ENCODE measurements around the gene DTNBP1. TPM values are rescaled to one million over a fixed set of nuclear protein-coding genes. Genes with fewer than 3 reads are reported as not detected.

DTNBP1 gene
- total and polyA plus RNA-seq, 7 experiments from 2014 or later = 19.8 to 40.0 (median 27.4) TPM

DNA sequence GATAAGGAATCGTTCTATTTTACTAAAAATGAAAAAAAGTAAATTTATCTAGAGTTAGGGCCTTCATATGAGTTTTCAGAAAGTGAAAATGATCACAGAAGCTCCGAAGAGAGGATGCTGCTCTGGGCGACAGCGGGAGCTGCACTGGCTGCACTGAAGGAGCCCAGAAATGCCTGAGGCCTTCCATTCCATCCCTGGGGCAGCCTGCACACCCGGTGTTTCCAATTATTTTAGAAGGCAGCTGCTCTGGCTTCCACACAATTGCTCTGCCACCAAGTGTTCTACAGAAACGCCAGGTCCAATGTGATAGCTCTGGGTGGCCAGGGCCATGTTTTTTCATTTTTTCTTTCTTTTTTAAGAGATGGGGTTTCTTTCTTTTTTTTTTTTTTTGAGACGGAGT, 3.6 kb downstream of the DTNBP1 start:
- DNase-seq (no peak), ATAC-seq (no peak)
- Mint-ChIP-seq H3K9me3 (peaks cover 0 to 2% (median 0%) of the 10 kb centered on the region in 11 donors), H3K4me1 (peaks cover 25 to 66% (median 59%) of the 10 kb centered on the region in 7 donors), H3K36me3 (peaks cover 0 to 10% (median 8%) of the 10 kb centered on the region in 5 donors), H3K27ac (no peak overlapping the region), H3K27me3 (peaks cover 0 to 9% (median 0%) of the 10 kb centered on the region in 5 donors), H3K4me3 (peak overlapping the region in 1 of 10 donors; percentile 61)
- CTCF ChIA-PET = no interaction called here
- no peaks in the 10 kb centered on the region for H3K9me3 ChIP-seq (ENCODE audit: control insufficient read depth in 2 of 3, low read length in 3 of 3)
- peaks cover 0 to 8% (median 0%) of the 10 kb centered on the region in 3 experiments for H3K36me3 ChIP-seq (ENCODE audit: control insufficient read depth in 2 of 3, insufficient read depth in 3 of 3, low read length in 3 of 3)
- H3K4me1 ChIP-seq (ENCODE audit: control insufficient read depth in 2 of 2, insufficient read depth in 2 of 2, low read length in 2 of 2) = peaks cover 11 to 20% of the 10 kb centered on the region in 2 donors
- no peak overlapping the region for H3K27ac ChIP-seq (ENCODE audit: low read depth, low read length)
- intact Hi-C loops (cut with micrococcal nuclease) = no loop called here
- POLR2A ChIA-PET = interaction anchor here (0.7 kb wide), 1 partner anchor 499 kb away, joined by 3 read pairs; no protein-coding TSS in a partner anchor
- H3K27me3 ChIP-seq (ENCODE audit: control insufficient read depth in 2 of 2, insufficient read depth in 2 of 2, low read length in 2 of 2) = no peaks in the 10 kb centered on the region
- H3K4me3 ChIP-seq (ENCODE audit: low read length) = no peak overlapping the region

DNA sequence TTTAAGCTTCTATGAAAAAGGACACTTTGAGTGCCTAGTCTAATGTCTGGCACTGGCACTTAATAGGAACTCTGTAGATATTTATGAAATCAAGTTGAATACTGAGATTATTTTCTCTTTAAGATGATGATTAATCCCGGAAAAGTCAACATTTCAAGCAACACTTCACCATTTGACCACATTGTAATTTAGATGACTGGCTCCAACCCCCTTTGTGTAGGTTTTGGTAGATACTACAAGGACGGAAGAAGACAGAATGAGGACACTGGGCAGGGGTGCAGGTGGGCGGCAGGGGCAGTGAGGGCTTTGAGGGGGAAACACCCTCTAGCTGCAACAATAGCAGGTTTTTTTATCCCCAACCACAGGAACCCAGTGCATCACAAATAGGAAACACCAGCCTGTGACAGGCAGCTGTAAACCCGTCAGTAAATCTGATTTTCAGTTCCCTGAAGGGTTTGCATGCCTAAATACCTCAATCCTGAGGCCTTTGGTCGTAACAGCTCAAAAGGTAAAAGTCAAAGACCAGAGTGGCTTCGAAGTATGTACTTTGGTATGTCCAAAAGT, 4.6 kb downstream of the DTNBP1 start:
- H3K4me1 Mint-ChIP-seq = peaks cover 20 to 65% (median 56%) of the 10 kb centered on the region in 7 donors
- Histone ChIP-seq H3K27me3 (ENCODE audit: control insufficient read depth in 2 of 2, insufficient read depth in 2 of 2, low read length in 2 of 2) (no peaks in the 10 kb centered on the region), H3K4me3 (ENCODE audit: low read length) (no peak overlapping the region), H3K36me3 (ENCODE audit: control insufficient read depth in 2 of 3, insufficient read depth in 3 of 3, low read length in 3 of 3) (peaks cover 0 to 8% (median 0%) of the 10 kb centered on the region in 3 experiments), H3K9me3 (ENCODE audit: control insufficient read depth in 2 of 3, low read length in 3 of 3) (no peaks in the 10 kb centered on the region), H3K4me1 (ENCODE audit: control insufficient read depth in 2 of 2, insufficient read depth in 2 of 2, low read length in 2 of 2) (peaks cover 10 to 16% of the 10 kb centered on the region in 2 donors), H3K27ac (ENCODE audit: low read depth, low read length) (no peak overlapping the region)
- peaks cover 0 to 10% (median 8%) of the 10 kb centered on the region in 5 donors for H3K36me3 Mint-ChIP-seq
- H3K9me3 Mint-ChIP-seq = no peaks in the 10 kb centered on the region
- ChIA-PET CTCF (no interaction called here), POLR2A (no interaction called here)
- H3K27ac Mint-ChIP-seq = peak overlapping the region in 3 of 9 donors; percentile 7 to 49 (median 46)
- DNase-seq (no peak), ATAC-seq (no peak)
- H3K27me3 Mint-ChIP-seq = no peaks in the 10 kb centered on the region
- intact Hi-C loops (cut with micrococcal nuclease) = no loop called here
- H3K4me3 Mint-ChIP-seq = no peak overlapping the region

DNA sequence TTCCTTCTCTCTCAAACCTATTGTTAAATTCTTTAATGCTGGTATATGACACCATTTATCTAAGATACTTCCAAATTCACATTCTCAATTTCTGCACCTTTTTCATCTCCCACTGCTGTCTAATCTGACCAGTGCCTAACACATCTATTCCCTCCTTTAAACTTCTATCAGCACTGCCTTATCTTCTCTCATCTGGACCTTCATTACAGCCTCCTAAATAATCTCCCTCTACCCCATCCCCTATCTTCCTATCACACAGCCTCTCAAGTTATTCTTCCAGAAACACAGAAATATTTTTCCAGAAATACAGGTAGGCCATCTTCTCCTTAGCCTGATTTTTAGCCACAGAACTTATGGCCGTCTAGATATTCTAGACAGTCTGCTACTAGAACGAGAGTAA, 5.5 kb downstream of the DTNBP1 start:
- no peaks in the 10 kb centered on the region for H3K27me3 Mint-ChIP-seq
- H3K27ac Mint-ChIP-seq = peak overlapping the region in 3 of 9 donors; percentile 2 to 33 (median 5)
- peaks cover 0 to 11% (median 8%) of the 10 kb centered on the region in 5 donors for H3K36me3 Mint-ChIP-seq
- Histone ChIP-seq H3K9me3 (ENCODE audit: control insufficient read depth in 2 of 3, low read length in 3 of 3) (no peaks in the 10 kb centered on the region), H3K4me3 (ENCODE audit: low read length) (no peak overlapping the region), H3K36me3 (ENCODE audit: control insufficient read depth in 2 of 3, insufficient read depth in 3 of 3, low read length in 3 of 3) (peaks cover 0 to 3% (median 0%) of the 10 kb centered on the region in 3 experiments), H3K27me3 (ENCODE audit: control insufficient read depth in 2 of 2, insufficient read depth in 2 of 2, low read length in 2 of 2) (no peaks in the 10 kb centered on the region), H3K27ac (ENCODE audit: low read depth, low read length) (no peak overlapping the region), H3K4me1 (ENCODE audit: control insufficient read depth in 2 of 2, insufficient read depth in 2 of 2, low read length in 2 of 2) (peaks cover 7 to 14% of the 10 kb centered on the region in 2 donors)
- no peak for DNase-seq
- ChIA-PET CTCF (no interaction called here), POLR2A (interaction anchor here (1.0 kb wide), 1 partner anchor 12 kb away, joined by 3 read pairs; no protein-coding TSS in a partner anchor)
- no peaks in the 10 kb centered on the region for H3K9me3 Mint-ChIP-seq
- no peak overlapping the region for H3K4me3 Mint-ChIP-seq
- peaks cover 20 to 71% (median 63%) of the 10 kb centered on the region in 7 donors for H3K4me1 Mint-ChIP-seq
- no peak for ATAC-seq
- intact Hi-C loops (cut with micrococcal nuclease) = no loop called here

DNA sequence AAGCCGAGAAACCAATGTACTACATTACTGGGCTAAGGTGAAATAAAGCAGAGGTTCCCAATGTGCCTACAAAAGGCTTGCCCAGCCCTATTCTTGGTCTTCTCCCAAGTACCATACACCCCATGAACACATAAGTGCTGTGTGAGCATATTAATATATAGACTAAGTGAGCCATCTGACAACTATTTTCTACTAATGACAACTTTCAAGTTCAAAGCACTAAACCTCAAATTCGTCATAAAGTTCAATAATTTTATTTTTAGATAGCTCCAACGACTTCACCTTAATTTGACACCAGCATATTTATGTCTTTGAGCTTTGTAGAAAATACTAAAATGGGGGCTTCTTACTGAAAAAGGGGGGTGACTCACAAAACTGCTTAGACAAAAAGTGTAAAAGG, 6.7 kb downstream of the DTNBP1 start:
- H3K36me3 Mint-ChIP-seq = peaks cover 0 to 12% (median 9%) of the 10 kb centered on the region in 5 donors
- POLR2A ChIA-PET = no interaction called here
- H3K4me1 Mint-ChIP-seq = peaks cover 20 to 64% (median 61%) of the 10 kb centered on the region in 7 donors
- no peak for ATAC-seq
- H3K27me3 ChIP-seq (ENCODE audit: control insufficient read depth in 2 of 2, insufficient read depth in 2 of 2, low read length in 2 of 2) = no peaks in the 10 kb centered on the region
- no peak overlapping the region for H3K27ac ChIP-seq (ENCODE audit: low read depth, low read length)
- H3K27me3 Mint-ChIP-seq = no peaks in the 10 kb centered on the region
- CTCF ChIA-PET = no interaction called here
- no peak for DNase-seq
- intact Hi-C loops (cut with micrococcal nuclease) = no loop called here
- H3K4me3 Mint-ChIP-seq = no peak overlapping the region
- H3K27ac Mint-ChIP-seq = no peak overlapping the region
- H3K9me3 ChIP-seq (ENCODE audit: control insufficient read depth in 2 of 3, low read length in 3 of 3) = no peaks in the 10 kb centered on the region
- peaks cover 0 to 6% of the 10 kb centered on the region in 2 donors for H3K4me1 ChIP-seq (ENCODE audit: control insufficient read depth in 2 of 2, insufficient read depth in 2 of 2, low read length in 2 of 2)
- no peaks in the 10 kb centered on the region for H3K36me3 ChIP-seq (ENCODE audit: control insufficient read depth in 2 of 3, insufficient read depth in 3 of 3, low read length in 3 of 3)
- no peak overlapping the region for H3K4me3 ChIP-seq (ENCODE audit: low read length)
- no peaks in the 10 kb centered on the region for H3K9me3 Mint-ChIP-seq

DNA sequence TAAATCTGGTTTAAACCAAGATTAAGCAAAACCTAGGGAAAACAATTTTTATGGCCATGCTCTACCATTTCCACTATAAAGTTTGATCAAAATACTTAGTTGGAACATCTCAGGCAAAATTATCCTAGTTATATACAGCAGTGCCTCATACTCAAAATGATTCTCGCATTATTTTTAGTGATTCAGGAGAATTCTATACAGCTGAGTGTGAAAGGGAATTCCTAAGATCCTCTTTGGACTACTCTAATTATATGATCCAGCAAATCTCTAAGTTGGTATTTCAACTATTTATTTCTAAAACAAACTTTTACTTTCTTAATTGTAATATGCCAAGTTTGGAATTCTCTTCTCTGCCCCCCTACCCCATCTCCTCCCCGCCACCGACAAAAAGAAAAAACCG, 8.6 kb downstream of the DTNBP1 start:
- H3K4me3 ChIP-seq (ENCODE audit: low read length) = no peak overlapping the region
- DNase-seq = no peak
- H3K36me3 Mint-ChIP-seq = peaks cover 0 to 28% (median 20%) of the 10 kb centered on the region in 5 donors
- no peak for ATAC-seq
- no peaks in the 10 kb centered on the region for H3K27me3 Mint-ChIP-seq
- no peak overlapping the region for H3K27ac Mint-ChIP-seq
- peaks cover 0 to 3% (median 0%) of the 10 kb centered on the region in 11 donors for H3K9me3 Mint-ChIP-seq
- no peaks in the 10 kb centered on the region for H3K36me3 ChIP-seq (ENCODE audit: control insufficient read depth in 2 of 3, insufficient read depth in 3 of 3, low read length in 3 of 3)
- no peaks in the 10 kb centered on the region for H3K27me3 ChIP-seq (ENCODE audit: control insufficient read depth in 2 of 2, insufficient read depth in 2 of 2, low read length in 2 of 2)
- H3K4me3 Mint-ChIP-seq = no peak overlapping the region
- ChIA-PET CTCF (no interaction called here), POLR2A (no interaction called here)
- no peak overlapping the region for H3K27ac ChIP-seq (ENCODE audit: low read depth, low read length)
- H3K9me3 ChIP-seq (ENCODE audit: control insufficient read depth in 2 of 3, low read length in 3 of 3) = no peaks in the 10 kb centered on the region
- peaks cover 0 to 6% of the 10 kb centered on the region in 2 donors for H3K4me1 ChIP-seq (ENCODE audit: control insufficient read depth in 2 of 2, insufficient read depth in 2 of 2, low read length in 2 of 2)
- intact Hi-C loops (cut with micrococcal nuclease) = loop anchor here in 1 of 2 donors (5.0 kb wide), 1 partner anchor 873 kb away; no protein-coding TSS in a partner anchor
- H3K4me1 Mint-ChIP-seq = peaks cover 20 to 52% (median 49%) of the 10 kb centered on the region in 7 donors

DNA sequence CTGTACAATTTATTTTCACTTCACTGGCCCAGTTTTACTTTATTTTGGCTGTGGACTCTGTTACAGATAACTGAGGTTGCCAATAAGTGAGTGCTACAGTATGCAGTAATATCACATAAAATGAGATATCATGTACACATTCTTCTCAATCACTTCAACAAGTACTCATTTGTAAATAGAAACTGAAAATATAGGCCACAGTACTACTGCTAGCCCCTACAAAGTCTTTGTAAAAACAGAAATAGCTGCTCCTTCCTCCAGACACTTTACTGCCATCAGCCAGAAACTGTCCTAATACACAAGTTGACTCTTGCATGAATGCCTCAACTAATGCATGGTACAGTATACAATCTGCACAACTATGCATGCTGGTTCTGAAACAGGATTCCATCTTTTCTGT, 9.2 kb downstream of the DTNBP1 start:
- peaks cover 20 to 51% (median 43%) of the 10 kb centered on the region in 7 donors for H3K4me1 Mint-ChIP-seq
- peaks cover 0 to 35% (median 27%) of the 10 kb centered on the region in 5 donors for H3K36me3 Mint-ChIP-seq
- no peak overlapping the region for H3K27ac ChIP-seq (ENCODE audit: low read depth, low read length)
- ATAC-seq (no peak), DNase-seq (no peak)
- H3K4me3 ChIP-seq (ENCODE audit: low read length) = no peak overlapping the region
- H3K9me3 Mint-ChIP-seq = peaks cover 0 to 10% (median 2%) of the 10 kb centered on the region in 11 donors
- ChIA-PET CTCF (no interaction called here), POLR2A (no interaction called here)
- no peaks in the 10 kb centered on the region for H3K9me3 ChIP-seq (ENCODE audit: control insufficient read depth in 2 of 3, low read length in 3 of 3)
- intact Hi-C loops (cut with micrococcal nuclease) = loop anchor here in 1 of 2 donors (5.0 kb wide), 1 partner anchor 874 kb away; no protein-coding TSS in a partner anchor
- no peaks in the 10 kb centered on the region for H3K27me3 Mint-ChIP-seq
- H3K36me3 ChIP-seq (ENCODE audit: control insufficient read depth in 2 of 3, insufficient read depth in 3 of 3, low read length in 3 of 3) = no peaks in the 10 kb centered on the region
- H3K27ac Mint-ChIP-seq = peak overlapping the region in 1 of 9 donors; percentile 25
- no peak overlapping the region for H3K4me3 Mint-ChIP-seq
- H3K4me1 ChIP-seq (ENCODE audit: control insufficient read depth in 2 of 2, insufficient read depth in 2 of 2, low read length in 2 of 2) = peaks cover 0 to 5% of the 10 kb centered on the region in 2 donors
- H3K27me3 ChIP-seq (ENCODE audit: control insufficient read depth in 2 of 2, insufficient read depth in 2 of 2, low read length in 2 of 2) = no peaks in the 10 kb centered on the region
